Measurements from ENCODE around the gene FGD4.
"Not testable (repeated sequence)": the region's sequence is repeated elsewhere in the genome, so short reads cannot be mapped to it uniquely, and the experiment has no call there.

Gene FGD4

DNA sequence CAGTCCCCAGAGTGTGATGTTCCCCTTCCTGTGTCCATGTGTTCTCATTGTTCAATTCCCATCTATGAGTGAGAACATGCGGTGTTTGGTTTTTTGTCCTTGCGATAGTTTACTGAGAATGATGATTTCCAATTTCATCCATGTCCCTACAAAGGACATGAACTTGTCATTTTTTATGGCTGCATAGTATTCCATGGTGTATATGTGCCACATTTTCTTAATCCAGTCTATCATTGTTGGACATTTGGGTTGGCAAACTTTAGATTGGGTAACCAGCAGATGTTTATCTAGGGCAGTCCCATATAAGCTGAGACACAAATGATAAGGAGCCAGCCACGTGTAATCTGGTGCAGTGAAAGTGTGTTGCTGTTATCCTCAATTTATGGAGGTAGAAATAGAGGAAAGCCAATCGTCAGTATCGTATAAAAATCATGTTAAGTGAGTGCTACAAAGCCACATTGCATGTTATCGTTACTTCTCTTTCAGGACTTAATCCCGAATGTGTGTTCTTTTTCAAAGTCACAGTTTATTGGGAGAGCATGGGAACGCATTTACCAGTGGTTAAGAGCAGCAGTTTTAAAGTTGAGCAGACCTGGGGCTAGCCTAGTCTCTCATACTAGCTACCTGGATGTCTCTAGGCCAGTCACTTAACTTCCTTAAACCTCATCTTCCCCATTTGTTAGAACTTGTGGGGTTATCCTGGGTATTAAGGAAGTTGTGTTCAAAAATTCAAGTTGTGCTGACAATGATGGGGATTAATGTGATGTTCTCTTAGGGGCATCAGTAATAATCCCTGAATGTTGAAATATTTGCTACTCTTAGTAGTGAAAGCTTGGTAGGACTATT is 108.0 kb downstream of the FGD4 start:
- DNase-seq (ENCODE audit: low read depth, low spot score); H3K4me3 ChIP-seq (ENCODE audit: low read length): not testable (repeated sequence)

- H3K4me3 ChIP-seq (ENCODE audit: low read length) = no peak overlapping the region
- no peak for DNase-seq (ENCODE audit: low read depth, low spot score)
Measured at GRCh38 chr12:32507942-32508320, 108.6 kb downstream of the FGD4 start.

DNA sequence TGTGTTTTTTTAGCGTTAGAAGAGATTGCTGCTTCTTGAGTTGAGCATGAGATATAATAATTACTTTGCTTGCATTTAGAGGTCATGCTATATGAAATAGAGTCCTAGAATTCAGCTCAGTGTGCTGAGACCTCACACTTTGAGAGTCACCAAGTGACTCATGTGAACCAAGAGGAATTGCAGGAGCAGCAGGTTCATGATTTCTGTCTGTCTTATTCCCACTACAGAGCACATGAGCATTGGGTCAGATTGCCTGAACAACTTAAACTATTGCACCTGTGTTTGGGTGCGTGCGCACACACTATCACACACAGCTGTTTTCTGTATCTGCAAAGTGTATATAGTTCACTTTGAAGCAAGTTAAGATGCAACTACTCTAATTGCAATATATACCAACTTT is 109.3 kb downstream of the FGD4 start:
- H3K4me3 ChIP-seq (ENCODE audit: low read length) = no peak overlapping the region
- DNase-seq (ENCODE audit: low read depth, low spot score) = no peak

DNA sequence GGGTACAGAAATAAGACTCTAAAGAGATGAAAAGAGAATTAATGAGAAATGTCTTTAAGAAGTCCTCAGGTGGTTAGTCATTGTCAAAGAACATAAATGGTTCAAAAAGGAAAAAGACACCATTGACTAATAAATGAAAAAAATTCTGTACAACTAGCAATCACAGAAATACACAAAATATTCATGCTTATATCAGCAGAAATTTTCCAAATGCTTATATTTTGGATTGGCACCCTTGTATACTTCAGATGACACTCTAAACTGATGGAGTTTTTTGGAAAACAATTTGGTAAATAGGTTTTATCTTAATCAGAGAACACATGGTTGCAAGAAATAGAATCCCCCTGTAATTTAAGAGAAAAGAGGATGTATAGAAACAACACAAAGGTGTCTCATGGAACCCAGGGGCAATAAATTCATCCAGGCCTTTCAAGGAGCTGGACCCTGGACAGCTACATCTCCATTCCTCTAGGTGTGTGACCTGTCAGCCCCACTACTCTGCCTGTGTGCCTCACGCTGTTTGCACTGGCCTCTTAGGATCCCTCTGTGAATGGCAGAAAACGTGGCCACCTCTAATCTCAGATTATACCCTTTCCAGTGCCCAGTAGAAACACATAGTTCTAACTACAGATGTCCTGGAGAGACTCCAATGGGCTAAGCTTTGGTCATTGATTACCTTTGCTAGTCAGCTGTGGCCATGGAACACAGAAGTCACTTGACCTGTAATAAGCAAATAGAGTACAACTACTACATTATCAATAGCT is 110.2 kb downstream of the FGD4 start:
- no peak for DNase-seq (ENCODE audit: low read depth, low spot score)
- no peak overlapping the region for H3K4me3 ChIP-seq (ENCODE audit: low read length)

DNA sequence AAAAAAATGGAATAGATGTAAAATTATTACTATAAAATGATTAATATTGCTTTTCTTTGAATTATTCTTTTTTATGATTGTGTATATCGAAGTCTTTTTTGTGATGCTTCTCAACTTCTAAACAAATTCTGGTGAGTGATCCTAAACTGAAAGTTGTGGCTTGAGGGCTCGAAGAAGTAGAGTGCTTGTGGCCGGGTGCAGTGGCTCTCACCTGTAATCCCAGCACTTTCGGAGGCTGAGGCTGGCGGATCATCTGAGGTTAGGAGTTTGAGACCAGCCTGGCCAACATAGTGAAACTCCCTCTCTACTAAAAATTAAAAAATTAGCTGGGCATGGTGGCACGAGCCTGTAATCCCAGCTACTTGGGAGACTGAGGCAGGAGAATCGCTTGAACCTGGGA is 112.6 kb downstream of the FGD4 start:
- not testable (repeated sequence) for DNase-seq (ENCODE audit: low read depth, low spot score); H3K4me3 ChIP-seq (ENCODE audit: low read length)

GRCh38 chr12:32512379-32512778 is 113.0 kb downstream of the FGD4 start:
- DNase-seq (ENCODE audit: low read depth, low spot score) = no peak
- H3K4me3 ChIP-seq (ENCODE audit: low read length) = no peak overlapping the region

DNA sequence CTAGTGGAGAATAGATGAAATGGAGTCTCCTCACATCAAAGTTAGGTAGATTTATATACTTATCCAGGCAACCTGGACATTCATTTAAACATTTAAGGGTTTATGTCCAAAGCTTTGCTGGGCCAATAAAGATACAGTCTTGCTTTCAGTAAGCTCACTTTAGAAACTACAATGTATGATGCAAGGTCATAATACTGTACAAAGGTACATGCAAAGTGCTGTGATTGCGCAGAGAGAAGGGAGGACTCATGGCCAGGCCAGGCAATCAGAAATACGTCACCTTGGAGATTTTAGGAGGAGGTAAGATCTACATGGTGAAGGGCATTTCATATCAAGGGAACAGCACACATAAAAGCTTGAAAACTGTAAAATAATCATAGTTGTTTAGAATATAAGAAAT is 113.6 kb downstream of the FGD4 start:
- DNase-seq (ENCODE audit: low read depth, low spot score) = no peak
- no peak overlapping the region for H3K4me3 ChIP-seq (ENCODE audit: low read length)

GRCh38 chr12:32515137-32515873 is 115.9 kb downstream of the FGD4 start:
- DNase-seq (ENCODE audit: low read depth, low spot score) = peak; percentile 50

GRCh38 chr12:32516230-32516629 is 116.9 kb downstream of the FGD4 start:
- DNase-seq (ENCODE audit: low read depth, low spot score) = no peak
- H3K4me3 ChIP-seq (ENCODE audit: low read length) = no peak overlapping the region

More at GRCh38 chr12:32515137-32515873, 115.9 kb downstream of the FGD4 start:
- no peak overlapping the region for H3K4me3 ChIP-seq (ENCODE audit: low read length)

- no peak overlapping the region for H3K4me3 ChIP-seq (ENCODE audit: low read length)
- no peak for DNase-seq (ENCODE audit: low read depth, low spot score)
Measured at GRCh38 chr12:32517966-32518365, 118.6 kb downstream of the FGD4 start.

GRCh38 chr12:32519047-32519446 is 119.7 kb downstream of the FGD4 start:
- DNase-seq (ENCODE audit: low read depth, low spot score) = no peak
- no peak overlapping the region for H3K4me3 ChIP-seq (ENCODE audit: low read length)

GRCh38 chr12:32522331-32523221 is 123.2 kb downstream of the FGD4 start:
- DNase-seq (ENCODE audit: low read depth, low spot score) = peak; percentile 28

DNA sequence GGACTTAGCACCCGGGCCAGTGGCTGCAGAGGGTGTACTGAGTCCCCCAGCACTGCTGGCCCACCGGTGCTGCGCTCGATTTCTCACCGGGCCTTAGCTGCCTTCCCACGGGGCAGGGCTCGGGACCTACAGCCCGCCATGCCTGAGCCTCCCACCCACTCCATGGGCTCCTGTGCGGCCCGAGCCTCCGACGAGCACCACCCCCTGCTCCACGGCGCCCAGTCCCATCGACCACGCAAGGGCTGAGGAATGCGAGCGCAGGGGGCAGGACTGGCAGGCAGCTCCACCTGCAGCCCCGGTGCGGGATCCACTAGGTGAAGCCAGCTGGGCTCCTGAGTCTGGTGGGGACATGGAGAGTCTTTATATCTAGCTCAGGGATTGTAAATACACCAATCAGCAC is 126.4 kb downstream of the FGD4 start:
- H3K4me3 ChIP-seq (ENCODE audit: low read length); DNase-seq (ENCODE audit: low read depth, low spot score): not testable (repeated sequence)

More at GRCh38 chr12:32522331-32523221, 123.2 kb downstream of the FGD4 start:
- H3K4me3 ChIP-seq (ENCODE audit: low read length) = no peak overlapping the region

GRCh38 chr12:32526343-32526742 is 127.0 kb downstream of the FGD4 start:
- H3K4me3 ChIP-seq (ENCODE audit: low read length); DNase-seq (ENCODE audit: low read depth, low spot score): not testable (repeated sequence)

- no peak overlapping the region for H3K4me3 ChIP-seq (ENCODE audit: low read length)
- no peak for DNase-seq (ENCODE audit: low read depth, low spot score)
Measured at GRCh38 chr12:32532422-32532821, 133.1 kb downstream of the FGD4 start.

DNA sequence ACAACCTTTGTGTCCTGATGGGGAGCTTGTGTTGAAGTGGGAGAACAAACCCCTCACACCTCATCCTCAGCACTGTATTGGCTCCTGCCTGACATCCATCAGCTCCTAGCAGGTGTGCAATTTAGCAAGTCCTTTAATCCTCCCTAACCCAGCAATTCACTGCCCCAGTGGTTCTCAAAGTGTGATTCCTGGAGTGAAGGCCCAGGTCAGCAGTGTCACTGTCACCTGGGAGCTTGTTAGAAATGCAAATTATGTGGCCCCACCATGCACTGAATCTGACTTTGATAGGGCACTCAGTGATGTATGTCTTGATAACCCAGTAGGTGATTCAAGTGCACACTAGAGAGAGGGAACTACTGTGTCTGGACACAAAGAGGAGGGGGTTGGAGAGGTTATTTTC is 133.6 kb downstream of the FGD4 start:
- no peak overlapping the region for H3K4me3 ChIP-seq (ENCODE audit: low read length)
- no peak for DNase-seq (ENCODE audit: low read depth, low spot score)

DNA sequence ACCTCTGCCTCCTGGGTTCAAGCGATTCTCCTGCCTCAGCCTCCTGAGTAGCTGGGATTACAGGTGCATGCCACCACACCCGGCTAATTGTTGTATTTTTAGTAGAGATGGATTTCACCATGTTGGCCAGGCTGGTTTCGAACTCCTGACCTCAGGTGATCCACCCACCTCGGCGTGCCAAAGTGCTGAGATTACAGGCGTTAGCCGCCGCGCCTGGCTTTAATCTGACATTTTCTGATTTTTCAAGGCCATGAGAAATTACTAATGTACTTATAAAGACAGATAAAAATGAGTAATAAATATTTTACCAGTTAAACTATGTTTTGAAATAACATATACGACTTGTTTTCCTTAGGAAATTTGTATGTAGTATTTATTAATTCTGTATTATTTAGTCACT is 134.1 kb downstream of the FGD4 start:
- H3K4me3 ChIP-seq (ENCODE audit: low read length); DNase-seq (ENCODE audit: low read depth, low spot score): not testable (repeated sequence)

DNA sequence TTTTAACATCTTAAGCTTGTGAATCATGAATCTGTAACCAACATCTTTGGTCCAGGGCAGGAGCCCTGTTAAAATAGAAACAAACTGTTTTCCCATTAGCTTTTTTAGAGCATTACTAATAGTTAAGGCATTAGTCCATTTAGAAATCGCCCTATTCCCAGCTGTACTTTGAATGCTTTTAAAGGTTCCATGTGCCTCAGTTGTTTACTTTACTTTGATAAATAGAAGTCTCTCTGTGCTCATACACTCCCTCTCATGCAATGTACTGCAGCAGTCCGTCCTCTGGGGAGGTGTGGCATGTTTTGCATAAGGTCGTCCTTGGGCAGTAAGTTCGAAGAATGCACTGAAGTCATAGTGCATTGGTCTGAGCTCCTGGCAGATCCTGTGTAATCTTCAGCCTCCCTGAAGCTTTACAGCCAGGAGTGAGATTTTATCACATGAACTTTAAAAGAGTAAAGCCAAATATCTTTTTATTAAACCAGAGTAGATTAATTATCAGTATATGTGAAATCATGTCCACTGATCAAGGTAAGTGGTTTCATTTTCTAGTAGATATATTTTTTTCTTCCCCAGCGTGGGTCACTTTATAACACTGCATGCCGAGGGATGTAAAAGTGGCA is 134.7 kb downstream of the FGD4 start:
- no peak overlapping the region for H3K4me3 ChIP-seq (ENCODE audit: low read length)
- DNase-seq (ENCODE audit: low read depth, low spot score) = no peak

Measured in Jurkat, Clone E6-1 (cell line).